Neutrophil (primary cell): Measurements from ENCODE around the gene SLC35G3.
"Not testable (repeated sequence)": the region's sequence is repeated elsewhere in the genome, so short reads cannot be mapped to it uniquely, and the experiment has no call there.

Experiments used
- H3K27ac ChIP-seq: fragments of 200-600 bp; sonication (generic); 2 replicates; pipeline ENCODE4 v1.5.1; 2016; ENCODE audit warnings: mild to moderate bottlenecking, moderate library complexity
- H3K27me3 ChIP-seq: fragments of 200-600 bp; sonication (generic); 2 replicates; pipeline ENCODE4 v1.6.0; 2016; ENCODE audit warnings: mild to moderate bottlenecking
- H3K36me3 ChIP-seq: fragments of 200-600 bp; sonication (generic); 2 replicates; pipeline ENCODE4 v1.5.1; 2017
- H3K4me1 ChIP-seq, 2 experiments: fragments of 200-600 bp in 1 of 2; sonication (generic) in 1 of 2; 1 replicate in 1 of 2; 2 replicates in 1 of 2; pipeline versions ENCODE4 v1.5.1 to v1.6.1; 2013 to 2016; ENCODE audit warnings: low read depth in 1 of 2, low read length in 1 of 2, mild to moderate bottlenecking in 1 of 2, moderate library complexity in 1 of 2; ENCODE audit not compliant: control insufficient read depth in 1 of 2, insufficient read depth in 1 of 2
- H3K4me3 ChIP-seq, 2 experiments: fragments of 200-600 bp in 1 of 2; sonication (generic) in 1 of 2; 1 replicate in 1 of 2; 2 replicates in 1 of 2; pipeline ENCODE4 v1.5.1; 2013 to 2016; ENCODE audit warnings: low read depth in 1 of 2, low read length in 1 of 2, mild to moderate bottlenecking in 1 of 2, moderate library complexity in 1 of 2
- H3K9me3 ChIP-seq: fragments of 200-600 bp; sonication (generic); 2 replicates; pipeline ENCODE4 v1.5.1; 2016
- TF ChIP-seq, protein P1 (sequence below): fragments of 200-600 bp; sonication (generic); IDR thresholded peaks from 2 replicates; pipeline ENCODE4 v1.5.1; 2016; ENCODE audit warnings: antibody characterized with exemption

The SLC35G3 gene

DNA sequence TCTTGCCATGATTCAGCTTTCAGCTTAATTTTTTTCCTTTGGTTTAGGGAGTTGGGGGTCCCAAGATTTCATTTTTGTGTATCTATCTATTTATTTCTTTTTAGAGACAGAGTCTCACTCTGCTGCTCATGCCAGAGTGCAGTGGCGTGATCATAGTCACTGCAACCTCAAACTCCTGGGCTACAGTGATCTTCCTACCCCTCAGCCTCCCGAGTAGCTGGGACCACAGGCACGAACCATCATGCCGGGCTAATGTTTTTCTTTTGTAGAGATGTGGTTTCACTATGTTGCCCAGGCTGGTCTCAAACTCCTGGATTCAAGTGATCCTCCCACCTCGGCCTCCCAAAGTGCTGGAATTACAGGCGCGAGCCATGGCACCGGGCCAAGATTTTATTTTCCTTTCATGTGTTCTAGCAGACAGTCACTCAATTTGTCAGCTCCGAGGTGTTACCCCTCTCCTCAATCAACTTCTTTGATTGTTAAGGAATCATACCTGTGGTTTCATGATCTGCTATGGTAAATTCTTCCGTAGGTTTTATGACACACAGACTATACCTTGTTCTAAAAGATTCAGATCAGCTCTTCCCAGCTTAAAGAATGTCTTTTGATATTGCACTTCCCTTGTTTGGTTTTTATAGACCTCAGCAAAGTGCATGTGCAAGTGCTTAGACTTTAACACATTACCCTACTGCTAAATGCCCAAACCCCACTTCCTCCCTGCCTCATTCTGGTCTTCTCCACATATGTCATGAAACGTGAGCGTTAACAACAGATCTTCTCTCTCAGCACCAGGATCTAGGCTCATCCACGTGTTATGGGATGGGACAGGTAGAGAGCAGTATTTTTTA lies 33.6 kb downstream of the SLC35G3 start:
- Histone ChIP-seq H3K4me1 (no peaks in the 10 kb centered on the region), H3K36me3 (no peaks in the 10 kb centered on the region), H3K9me3 (no peaks in the 10 kb centered on the region), H3K27me3 (peaks cover 38% of the 10 kb centered on the region), H3K27ac (no peak overlapping the region), H3K4me3 (no peak overlapping the region)
- TF ChIP-seq, protein P1, sequence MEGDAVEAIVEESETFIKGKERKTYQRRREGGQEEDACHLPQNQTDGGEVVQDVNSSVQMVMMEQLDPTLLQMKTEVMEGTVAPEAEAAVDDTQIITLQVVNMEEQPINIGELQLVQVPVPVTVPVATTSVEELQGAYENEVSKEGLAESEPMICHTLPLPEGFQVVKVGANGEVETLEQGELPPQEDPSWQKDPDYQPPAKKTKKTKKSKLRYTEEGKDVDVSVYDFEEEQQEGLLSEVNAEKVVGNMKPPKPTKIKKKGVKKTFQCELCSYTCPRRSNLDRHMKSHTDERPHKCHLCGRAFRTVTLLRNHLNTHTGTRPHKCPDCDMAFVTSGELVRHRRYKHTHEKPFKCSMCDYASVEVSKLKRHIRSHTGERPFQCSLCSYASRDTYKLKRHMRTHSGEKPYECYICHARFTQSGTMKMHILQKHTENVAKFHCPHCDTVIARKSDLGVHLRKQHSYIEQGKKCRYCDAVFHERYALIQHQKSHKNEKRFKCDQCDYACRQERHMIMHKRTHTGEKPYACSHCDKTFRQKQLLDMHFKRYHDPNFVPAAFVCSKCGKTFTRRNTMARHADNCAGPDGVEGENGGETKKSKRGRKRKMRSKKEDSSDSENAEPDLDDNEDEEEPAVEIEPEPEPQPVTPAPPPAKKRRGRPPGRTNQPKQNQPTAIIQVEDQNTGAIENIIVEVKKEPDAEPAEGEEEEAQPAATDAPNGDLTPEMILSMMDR = no peak

DNA sequence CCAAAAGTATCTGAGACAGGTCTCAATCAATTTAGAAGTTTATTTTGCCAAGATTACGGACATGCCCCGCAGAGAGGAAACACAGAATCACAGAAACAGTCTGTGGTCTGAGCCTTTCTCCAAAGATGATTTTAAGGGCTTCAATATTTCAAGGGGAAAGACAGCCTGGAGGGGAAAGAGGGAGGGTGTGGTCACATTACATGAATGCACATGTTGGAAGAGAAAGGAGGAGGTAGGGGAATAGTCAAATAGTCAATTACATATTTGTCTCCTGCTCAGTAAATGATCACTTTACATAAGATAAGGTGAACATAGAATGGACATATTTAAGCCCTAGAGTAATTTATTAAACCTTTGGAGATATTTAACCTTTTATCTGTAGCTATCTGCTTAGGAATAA lies 34.3 kb downstream of the SLC35G3 start:
- no peak overlapping the region for H3K27ac ChIP-seq
- H3K27me3 ChIP-seq = peaks cover 32% of the 10 kb centered on the region
- no peaks in the 10 kb centered on the region for H3K4me1 ChIP-seq
- no peaks in the 10 kb centered on the region for H3K9me3 ChIP-seq
- no peaks in the 10 kb centered on the region for H3K36me3 ChIP-seq
- no peak overlapping the region for H3K4me3 ChIP-seq
- TF ChIP-seq, protein P1 = no peak

DNA sequence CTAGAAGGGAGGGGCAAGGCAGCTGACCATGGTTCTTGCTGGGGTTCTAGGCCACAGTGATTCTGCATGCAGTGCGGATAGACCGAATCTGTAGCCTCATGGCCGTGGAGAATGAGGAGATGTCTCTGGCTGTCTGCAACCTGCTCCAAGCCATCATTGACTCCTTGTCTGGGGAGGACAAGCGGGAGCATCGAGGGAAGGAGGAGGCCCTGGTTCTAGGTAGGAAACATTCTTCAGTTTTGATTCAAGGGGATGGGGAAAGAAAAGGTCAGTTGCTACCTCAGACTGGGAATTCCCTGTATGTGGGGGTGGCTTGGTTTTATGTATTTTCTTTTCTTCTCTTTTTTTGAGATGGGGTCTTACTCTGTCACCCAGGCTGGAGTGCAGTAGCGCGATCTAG lies 38.9 kb downstream of the SLC35G3 start:
- H3K27me3 ChIP-seq = peaks cover 6% of the 10 kb centered on the region
- no peak overlapping the region for H3K4me3 ChIP-seq
- no peaks in the 10 kb centered on the region for H3K9me3 ChIP-seq
- no peaks in the 10 kb centered on the region for H3K36me3 ChIP-seq
- H3K4me1 ChIP-seq = no peaks in the 10 kb centered on the region
- no peak overlapping the region for H3K27ac ChIP-seq
- TF ChIP-seq, protein P1 = no peak

DNA sequence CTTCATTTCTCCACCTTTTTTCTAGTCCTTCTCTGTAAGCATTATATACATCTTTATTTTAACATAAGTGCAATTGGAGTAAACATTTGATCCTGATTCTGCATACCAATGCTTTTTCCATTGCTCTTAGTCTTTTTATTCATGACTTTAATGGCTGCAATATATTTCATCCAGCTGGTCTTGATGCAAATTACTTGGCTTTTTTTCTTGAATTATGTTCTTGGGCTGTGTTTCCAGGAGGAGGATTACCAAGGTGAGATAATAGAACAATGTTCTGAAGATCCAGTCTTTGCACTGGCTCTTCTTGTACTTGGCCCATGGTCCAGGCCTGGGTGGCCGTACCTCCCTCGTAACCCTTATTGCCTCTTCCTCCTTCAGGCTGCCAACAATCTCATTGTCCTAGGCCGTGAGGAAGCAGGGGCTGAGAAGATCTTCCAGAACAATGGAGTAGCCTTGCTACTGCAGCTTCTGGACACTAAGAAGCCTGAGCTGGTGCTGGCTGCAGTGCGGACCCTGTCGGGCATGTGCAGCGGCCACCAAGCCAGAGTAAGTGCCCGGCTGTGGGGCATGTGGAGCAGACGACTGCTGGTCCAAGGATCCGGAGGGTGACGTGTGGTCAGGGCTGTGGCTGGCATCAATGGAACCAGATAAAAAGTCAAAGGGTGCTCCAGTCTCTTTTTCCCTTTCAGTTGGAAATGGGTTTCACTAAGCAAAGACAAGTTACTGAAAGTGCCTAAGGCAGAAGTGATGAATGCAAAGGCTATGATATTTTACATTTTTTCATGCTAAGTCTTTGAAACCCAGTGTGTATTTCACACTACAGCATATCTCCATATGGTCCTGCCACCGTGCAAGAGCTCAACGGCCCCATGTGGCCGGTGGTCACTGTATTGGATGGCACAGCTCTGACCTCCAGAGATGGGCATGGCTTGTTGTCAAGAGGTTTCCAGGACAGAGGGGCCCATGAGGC lies 39.7 kb downstream of the SLC35G3 start:
- TF ChIP-seq, protein P1 = no peak
- Histone ChIP-seq H3K27ac (no peak overlapping the region), H3K9me3 (no peaks in the 10 kb centered on the region), H3K4me1 (no peaks in the 10 kb centered on the region), H3K27me3 (peaks cover 6% of the 10 kb centered on the region), H3K36me3 (no peaks in the 10 kb centered on the region), H3K4me3 (no peak overlapping the region)

DNA sequence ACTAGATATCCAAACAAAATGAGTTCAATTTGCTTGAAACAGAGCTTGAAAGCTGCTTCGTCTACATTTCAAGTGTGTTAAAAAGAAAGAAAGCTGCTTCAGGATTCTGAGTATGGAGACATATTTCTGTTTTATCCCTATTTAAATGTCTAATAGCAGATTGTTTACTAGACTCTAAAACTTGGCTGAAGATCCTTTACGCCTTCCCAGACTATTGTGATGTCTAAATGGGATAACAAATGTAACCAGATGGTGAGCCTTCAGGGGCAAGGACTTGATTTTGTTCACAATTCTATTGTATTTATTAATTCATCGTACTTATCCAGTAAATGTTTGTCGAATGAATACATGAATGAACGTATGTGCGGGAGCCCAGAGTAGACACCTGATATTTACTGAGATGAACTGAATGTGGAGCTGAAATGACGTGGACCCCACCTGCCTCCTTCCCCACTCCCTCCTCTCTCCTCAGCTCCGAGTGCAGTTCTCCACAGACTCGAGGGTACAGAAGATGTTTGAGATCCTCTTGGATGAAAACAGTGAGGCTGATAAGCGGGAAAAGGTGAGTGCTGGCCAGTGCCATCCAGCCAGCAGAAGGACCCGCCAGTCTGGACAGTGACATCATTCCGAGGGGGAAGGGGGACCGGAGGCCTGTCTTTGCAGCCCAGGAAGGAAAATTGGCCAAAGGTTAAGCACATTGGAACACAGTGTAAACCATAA lies 41.6 kb downstream of the SLC35G3 start:
- H3K27ac ChIP-seq = no peak overlapping the region
- H3K36me3 ChIP-seq = no peaks in the 10 kb centered on the region
- TF ChIP-seq, protein P1 = no peak
- H3K4me1 ChIP-seq = no peaks in the 10 kb centered on the region
- H3K27me3 ChIP-seq = peaks cover 6% of the 10 kb centered on the region
- H3K4me3 ChIP-seq = no peak overlapping the region
- no peaks in the 10 kb centered on the region for H3K9me3 ChIP-seq

DNA sequence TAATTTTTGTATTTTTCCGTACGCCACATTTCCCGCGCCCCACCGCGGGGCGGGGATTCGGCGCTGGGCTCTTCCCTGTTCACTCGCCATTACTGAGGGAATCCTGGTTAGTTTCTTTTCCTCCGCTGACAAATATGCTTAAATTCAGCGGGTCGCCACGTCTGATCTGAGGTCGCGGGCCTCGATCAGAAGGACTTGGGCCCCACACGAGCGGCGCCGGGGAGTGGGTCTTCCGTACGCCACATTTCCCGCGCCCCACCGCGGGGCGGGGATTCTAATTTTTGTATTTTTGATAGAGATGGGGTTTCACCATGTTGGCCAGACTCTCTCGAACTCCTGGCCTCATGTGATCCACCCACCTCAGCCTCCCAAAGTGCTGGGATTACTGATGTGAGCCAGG lies 43.1 kb downstream of the SLC35G3 start:
- H3K27me3 ChIP-seq, H3K9me3 ChIP-seq, H3K4me1 ChIP-seq, H3K27ac ChIP-seq, H3K4me3 ChIP-seq, H3K36me3 ChIP-seq: not testable (repeated sequence)
